ENCODE data around the gene NBPF1.
A peak's percentile ranks its signal among the peaks of the same experiment; 100 is the strongest.
"Not testable (repeated sequence)": the region's sequence is repeated elsewhere in the genome, so short reads cannot be mapped to it uniquely, and the experiment has no call there.

The NBPF1 gene

GRCh38 chr1:16613185-16614147, at the start of gene NBPF1:
Gene NBPF1, minus strand, starts transcription at chr1:16613564.
- peak; percentile 90 to 93 for DNase-seq

GRCh38 chr1:16658234-16658633, 44.9 kb upstream of the NBPF1 start:
- DNase-seq = not testable (repeated sequence)

- DNase-seq = not testable (repeated sequence)
Measured at GRCh38 chr1:16656981-16657683, 43.8 kb upstream of the NBPF1 start.

- DNase-seq = not testable (repeated sequence)
Measured at GRCh38 chr1:16656574-16656973, 43.2 kb upstream of the NBPF1 start.

- DNase-seq = not testable (repeated sequence)
Measured at GRCh38 chr1:16651560-16651959, 38.2 kb upstream of the NBPF1 start.

- DNase-seq = peak in 1 of 2 donors; percentile 1
Measured at GRCh38 chr1:16649960-16650359, 36.6 kb upstream of the NBPF1 start.

GRCh38 chr1:16649390-16649789, 36.0 kb upstream of the NBPF1 start:
- not testable (repeated sequence) for DNase-seq

GRCh38 chr1:16648756-16649155, 35.4 kb upstream of the NBPF1 start:
- DNase-seq = not testable (repeated sequence)

GRCh38 chr1:16648250-16648649, 34.9 kb upstream of the NBPF1 start:
- DNase-seq = not testable (repeated sequence)

- DNase-seq = peak; percentile 17 to 49
Measured at GRCh38 chr1:16647179-16648176, 34.1 kb upstream of the NBPF1 start.

- DNase-seq = not testable (repeated sequence)
Measured at GRCh38 chr1:16646716-16647115, 33.4 kb upstream of the NBPF1 start.

GRCh38 chr1:16646061-16646664, 32.8 kb upstream of the NBPF1 start:
- DNase-seq = peak in 1 of 2 donors; percentile 1

- peak; percentile 1 to 13 for DNase-seq
Measured at GRCh38 chr1:16645271-16646060, 32.1 kb upstream of the NBPF1 start.

- DNase-seq = peak; percentile 94 to 100
Measured at GRCh38 chr1:16644482-16645270, 31.3 kb upstream of the NBPF1 start.

- no peak for DNase-seq
Measured at GRCh38 chr1:16644193-16644481, 30.8 kb upstream of the NBPF1 start.

- peak; percentile 4 to 6 for DNase-seq
Measured at GRCh38 chr1:16643476-16644192, 30.3 kb upstream of the NBPF1 start.

- DNase-seq = peak; percentile 5 to 17
Measured at GRCh38 chr1:16643001-16643411, 29.6 kb upstream of the NBPF1 start.

GRCh38 chr1:16642025-16642966, 28.9 kb upstream of the NBPF1 start:
- DNase-seq = peak; percentile 0 to 1
